Measurements from ENCODE around the gene ST3GAL6. TPM values are rescaled to one million over a fixed set of nuclear protein-coding genes. Genes with fewer than 3 reads are reported as not detected.

Gene ST3GAL6
- total RNA-seq, 3 donors from 2014 or later (not counting 1 experiment from before 2014, with no cell fraction given): 0.38 to 3.7 (median 1.4) TPM

DNA sequence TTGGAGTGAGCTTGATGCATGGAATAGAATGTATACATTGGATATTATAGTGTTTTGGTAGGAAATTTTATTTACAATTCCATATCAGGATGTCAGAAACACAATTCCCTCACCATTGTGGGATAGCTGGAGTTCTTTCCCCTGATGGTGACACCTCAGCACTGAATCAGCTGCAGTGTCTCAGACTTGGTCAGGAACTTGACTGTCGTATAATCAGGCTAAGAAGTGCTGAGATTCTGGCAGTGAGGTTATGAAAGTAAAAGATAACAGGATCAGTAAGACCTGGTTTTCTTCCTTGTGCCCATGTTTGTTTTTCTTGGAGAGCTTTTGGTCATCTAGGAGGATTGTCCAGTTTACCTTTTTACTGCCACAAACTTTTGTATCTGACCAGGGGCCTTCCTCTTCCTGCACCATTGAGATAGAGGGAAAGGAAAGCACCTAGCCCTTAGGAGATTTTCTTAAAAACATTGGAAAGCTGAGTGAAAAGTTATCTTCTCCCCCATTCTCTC is 27.3 kb upstream of the ST3GAL6 start:
- ATAC-seq (no peak), DNase-seq (no peak)
- peaks cover 0 to 2% of the 10 kb centered on the region in 2 donors for H3K9me3 Mint-ChIP-seq
- no peak overlapping the region for H3K27ac Mint-ChIP-seq
- Histone ChIP-seq H3K9me3 (ENCODE audit: control insufficient read depth, insufficient read depth, low read length) (no peaks in the 10 kb centered on the region), H3K4me3 (ENCODE audit: low read length) (no peak overlapping the region), H3K27ac (ENCODE audit: low read length) (no peak overlapping the region), H3K36me3 (ENCODE audit: control insufficient read depth, insufficient read depth, low read length) (no peaks in the 10 kb centered on the region), H3K4me1 (ENCODE audit: control insufficient read depth, insufficient read depth, low read length) (peaks cover 14% of the 10 kb centered on the region), H3K27me3 (ENCODE audit: control insufficient read depth, insufficient read depth, low read length) (peaks cover 17% of the 10 kb centered on the region)
- TF ChIP-seq CTCF (IDR thresholded peaks at IDR 0.05): no peak
- H3K36me3 Mint-ChIP-seq: no peaks in the 10 kb centered on the region
- 95% methylated on average over 1 of the region's 1 CpG for WGBS (ENCODE audit: insufficient coverage)
- peaks cover 31 to 41% of the 10 kb centered on the region in 2 donors for H3K27me3 Mint-ChIP-seq (ENCODE audit: low read depth in 2 of 2)
- intact Hi-C loops (cut with micrococcal nuclease): no loop called here
- H3K4me1 Mint-ChIP-seq: no peaks in the 10 kb centered on the region
- no peak overlapping the region for H3K4me3 Mint-ChIP-seq

DNA sequence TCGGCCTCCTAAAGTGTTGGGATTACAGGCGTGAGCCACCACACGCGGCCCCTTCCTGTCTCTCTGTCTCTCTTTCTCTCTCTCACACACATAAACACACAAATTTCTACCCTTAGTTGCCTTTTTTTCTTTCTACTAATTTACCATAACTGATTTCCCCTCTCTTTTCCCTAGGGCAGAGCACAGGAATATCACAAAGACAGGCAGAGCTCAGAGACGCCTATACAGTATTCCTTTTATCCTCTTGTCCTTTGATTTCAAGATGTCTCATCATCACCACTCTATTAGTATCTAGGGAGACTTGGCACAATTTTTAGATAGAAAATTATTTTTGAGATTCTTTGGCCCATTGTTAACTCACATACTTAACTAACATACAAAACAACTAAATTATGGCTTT is 25.8 kb upstream of the ST3GAL6 start:
- Mint-ChIP-seq H3K27ac (no peak overlapping the region), H3K36me3 (no peaks in the 10 kb centered on the region), H3K4me1 (no peaks in the 10 kb centered on the region), H3K4me3 (no peak overlapping the region), H3K27me3 (ENCODE audit: low read depth in 2 of 2) (peaks cover 34 to 39% of the 10 kb centered on the region in 2 donors), H3K9me3 (peaks cover 0 to 2% of the 10 kb centered on the region in 2 donors)
- no peaks in the 10 kb centered on the region for H3K9me3 ChIP-seq (ENCODE audit: control insufficient read depth, insufficient read depth, low read length)
- no peak overlapping the region for H3K27ac ChIP-seq (ENCODE audit: low read length)
- no peak for DNase-seq
- no peaks in the 10 kb centered on the region for H3K36me3 ChIP-seq (ENCODE audit: control insufficient read depth, insufficient read depth, low read length)
- no peak for ATAC-seq
- peaks cover 11% of the 10 kb centered on the region for H3K27me3 ChIP-seq (ENCODE audit: control insufficient read depth, insufficient read depth, low read length)
- H3K4me3 ChIP-seq (ENCODE audit: low read length): no peak overlapping the region
- TF ChIP-seq CTCF (IDR thresholded peaks at IDR 0.05): no peak
- intact Hi-C loops (cut with micrococcal nuclease): no loop called here
- H3K4me1 ChIP-seq (ENCODE audit: control insufficient read depth, insufficient read depth, low read length): peaks cover 10% of the 10 kb centered on the region
- 89% methylated on average over 5 of the region's 5 CpGs for WGBS (ENCODE audit: insufficient coverage)

- DNase-seq: no peak
- ATAC-seq: no peak
- H3K4me1 ChIP-seq (ENCODE audit: control insufficient read depth, insufficient read depth, low read length): no peaks in the 10 kb centered on the region
- H3K4me3 Mint-ChIP-seq: no peak overlapping the region
- H3K36me3 Mint-ChIP-seq: no peaks in the 10 kb centered on the region
- no peak overlapping the region for H3K4me3 ChIP-seq (ENCODE audit: low read length)
- H3K27ac ChIP-seq (ENCODE audit: low read length): no peak overlapping the region
- H3K27me3 ChIP-seq (ENCODE audit: control insufficient read depth, insufficient read depth, low read length): peaks cover 5% of the 10 kb centered on the region
- peaks cover 0 to 2% of the 10 kb centered on the region in 2 donors for H3K9me3 Mint-ChIP-seq
- no peaks in the 10 kb centered on the region for H3K4me1 Mint-ChIP-seq
- TF ChIP-seq CTCF (IDR thresholded peaks at IDR 0.05): no peak
- H3K9me3 ChIP-seq (ENCODE audit: control insufficient read depth, insufficient read depth, low read length): no peaks in the 10 kb centered on the region
- H3K27ac Mint-ChIP-seq: no peak overlapping the region
- H3K27me3 Mint-ChIP-seq (ENCODE audit: low read depth in 2 of 2): peaks cover 26 to 27% of the 10 kb centered on the region in 2 donors
- intact Hi-C loops (cut with micrococcal nuclease): no loop called here
- no peaks in the 10 kb centered on the region for H3K36me3 ChIP-seq (ENCODE audit: control insufficient read depth, insufficient read depth, low read length)
These were observed 23.9 kb upstream of the ST3GAL6 start for GRCh38 chr3:98739266-98739665.

DNA sequence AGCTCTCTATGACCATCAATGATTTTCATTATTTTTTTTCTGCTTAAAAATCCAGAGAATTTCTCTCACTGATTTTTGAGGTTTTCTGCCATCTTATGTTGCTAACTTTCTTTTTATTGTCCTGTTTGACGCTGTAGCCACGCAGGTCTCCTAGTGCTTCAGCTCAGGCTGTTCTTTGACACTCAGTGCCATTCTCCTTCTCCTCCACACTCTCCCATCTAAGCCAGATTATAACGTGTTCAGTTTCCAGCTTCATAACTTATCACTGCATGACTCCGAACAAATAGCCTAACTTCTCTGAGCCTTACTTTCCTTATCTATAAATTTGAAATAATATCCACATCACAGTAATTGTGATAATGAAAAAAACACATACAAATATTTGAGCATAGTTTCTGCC is 22.8 kb upstream of the ST3GAL6 start:
- Histone ChIP-seq H3K4me3 (ENCODE audit: low read length) (no peak overlapping the region), H3K4me1 (ENCODE audit: control insufficient read depth, insufficient read depth, low read length) (no peaks in the 10 kb centered on the region), H3K36me3 (ENCODE audit: control insufficient read depth, insufficient read depth, low read length) (no peaks in the 10 kb centered on the region), H3K27me3 (ENCODE audit: control insufficient read depth, insufficient read depth, low read length) (no peaks in the 10 kb centered on the region), H3K9me3 (ENCODE audit: control insufficient read depth, insufficient read depth, low read length) (no peaks in the 10 kb centered on the region), H3K27ac (ENCODE audit: low read length) (no peak overlapping the region)
- 95% methylated on average over 4 of the region's 4 CpGs for WGBS (ENCODE audit: insufficient coverage)
- Mint-ChIP-seq H3K4me1 (no peaks in the 10 kb centered on the region), H3K36me3 (no peaks in the 10 kb centered on the region), H3K27me3 (ENCODE audit: low read depth in 2 of 2) (peaks cover 16 to 20% of the 10 kb centered on the region in 2 donors), H3K9me3 (peaks cover 0 to 2% of the 10 kb centered on the region in 2 donors), H3K27ac (no peak overlapping the region), H3K4me3 (no peak overlapping the region)
- TF ChIP-seq CTCF (IDR thresholded peaks at IDR 0.05): no peak
- ATAC-seq: no peak
- intact Hi-C loops (cut with micrococcal nuclease): no loop called here
- no peak for DNase-seq
